HEK293T (cell line): Measurements from ENCODE around the gene SLC25A39.

ENCODE experiments used
- ELF4 ChIP-seq: fragments of 450-650 bp; IDR thresholded peaks from 2 replicates; pipeline ENCODE4 v1.6.1; 2017; ENCODE audit warnings: antibody characterized with exemption
- FOXA1 ChIP-seq: fragments of 450-650 bp; IDR thresholded peaks from 2 replicates; pipeline ENCODE4 v1.6.1; 2016; ENCODE audit warnings: mild to moderate bottlenecking
- FOXM1 ChIP-seq: fragments of 450-650 bp; IDR thresholded peaks from 2 replicates; pipeline ENCODE4 v1.6.1; 2017; ENCODE audit warnings: mild to moderate bottlenecking, borderline replicate concordance
- HDGF ChIP-seq: fragments of 450-650 bp; IDR thresholded peaks from 2 replicates; pipeline ENCODE4 v1.6.1; 2017; ENCODE audit warnings: antibody characterized with exemption, borderline replicate concordance
- SP1 ChIP-seq: fragments of 450-650 bp; IDR thresholded peaks from 2 replicates; pipeline ENCODE4 v1.6.1; 2017
- TARDBP ChIP-seq: fragments of 450-650 bp; IDR thresholded peaks from 2 replicates; pipeline ENCODE4 v1.6.1; 2016
- ZNF384 ChIP-seq: fragments of 450-650 bp; IDR thresholded peaks from 2 replicates; pipeline ENCODE4 v1.6.1; 2016

DNA sequence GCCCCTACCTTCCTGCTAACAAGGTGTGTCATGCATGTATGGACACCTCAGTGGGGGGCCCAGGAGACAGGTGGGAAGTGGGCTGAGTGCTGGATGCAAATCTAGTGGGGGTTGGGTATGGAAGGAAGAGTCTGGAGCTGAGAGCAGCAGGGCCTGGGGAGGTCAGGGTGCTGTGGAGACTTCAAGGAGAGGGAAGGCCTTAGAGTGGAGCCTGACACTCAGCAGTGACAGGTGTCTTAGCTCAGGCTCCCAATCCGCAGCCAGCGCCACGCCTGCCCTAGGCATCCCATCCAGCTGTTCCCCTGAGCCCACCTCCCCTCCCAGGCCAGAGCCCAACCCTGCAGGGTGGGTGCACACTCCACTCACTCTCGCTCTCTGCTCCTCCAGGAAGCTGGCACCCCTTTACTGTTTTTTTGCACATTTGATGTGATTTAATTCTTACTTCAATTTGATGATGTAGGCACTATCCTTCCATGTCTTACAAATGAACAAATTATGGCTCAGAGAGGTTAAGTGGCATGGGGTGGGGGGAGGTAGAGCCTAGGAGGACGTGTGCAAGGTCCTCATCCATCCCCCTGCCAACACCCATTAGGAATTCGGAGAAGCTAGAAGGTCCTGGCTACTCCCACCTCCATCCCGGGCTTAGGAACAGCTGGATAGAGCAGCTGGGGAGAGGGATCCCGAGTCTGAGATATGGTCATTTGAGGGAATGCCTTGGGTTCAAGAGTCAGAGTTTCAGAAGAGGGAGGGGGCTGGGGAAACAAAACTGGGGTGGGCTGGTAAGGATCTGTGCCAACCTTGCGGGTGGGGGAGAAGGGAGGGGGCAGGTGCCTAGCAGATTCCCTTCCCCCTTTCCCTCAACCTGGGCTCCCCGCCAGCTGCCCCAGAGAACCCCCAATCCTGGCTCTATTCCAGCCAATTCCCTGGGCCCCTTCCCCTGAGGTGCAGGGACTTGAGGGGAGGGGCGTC, 37.0 kb upstream of the SLC25A39 start:
- no peak for TF ChIP-seq SP1
- no peak for TF ChIP-seq FOXA1
- TF ChIP-seq TARDBP: no peak
- no peak for TF ChIP-seq ZNF384
- no peak for TF ChIP-seq HDGF
- TF ChIP-seq FOXM1: no peak
- no peak for TF ChIP-seq ELF4
